ENCODE measurements around the gene PPP2R3B.
A peak's percentile ranks its signal among the peaks of the same experiment; 100 is the strongest.
"Not testable (repeated sequence)": the region's sequence is repeated elsewhere in the genome, so short reads cannot be mapped to it uniquely, and the experiment has no call there.

PPP2R3B gene

DNA sequence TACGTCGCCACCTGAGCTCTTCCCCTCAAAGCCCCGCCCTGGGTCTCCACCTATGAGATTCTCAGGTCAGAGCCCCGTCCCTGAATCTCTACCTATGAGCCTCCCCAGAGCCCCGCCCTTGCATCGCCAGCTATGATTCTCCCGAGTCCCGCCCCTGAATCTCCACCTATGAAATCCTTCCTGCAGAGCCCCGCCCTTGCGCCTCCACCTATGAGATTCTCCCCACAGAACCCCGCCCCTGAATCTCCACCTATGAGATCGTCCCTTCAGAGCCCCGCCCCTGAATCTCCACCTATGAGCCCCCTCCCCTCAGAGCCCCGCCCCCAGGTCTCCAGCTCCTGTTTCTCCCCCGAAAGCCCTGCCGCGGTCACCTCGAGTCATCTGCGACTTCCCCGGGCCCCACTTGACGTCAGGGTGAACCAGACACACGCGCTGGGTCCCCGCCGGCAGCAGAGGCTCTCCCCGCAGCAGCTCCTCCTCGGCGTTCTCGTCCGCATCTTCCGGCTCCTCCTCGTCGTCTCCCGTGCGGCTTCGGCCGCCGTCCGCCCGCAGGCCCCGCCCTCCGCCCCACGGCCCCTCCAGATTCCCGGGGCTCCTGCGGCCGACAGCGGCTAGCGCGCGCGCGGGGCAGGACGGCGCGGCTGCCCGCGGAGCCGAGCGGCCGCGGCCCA lies 68.5 kb downstream of the PPP2R3B start:
- DNase-seq: peak; percentile 98

DNA sequence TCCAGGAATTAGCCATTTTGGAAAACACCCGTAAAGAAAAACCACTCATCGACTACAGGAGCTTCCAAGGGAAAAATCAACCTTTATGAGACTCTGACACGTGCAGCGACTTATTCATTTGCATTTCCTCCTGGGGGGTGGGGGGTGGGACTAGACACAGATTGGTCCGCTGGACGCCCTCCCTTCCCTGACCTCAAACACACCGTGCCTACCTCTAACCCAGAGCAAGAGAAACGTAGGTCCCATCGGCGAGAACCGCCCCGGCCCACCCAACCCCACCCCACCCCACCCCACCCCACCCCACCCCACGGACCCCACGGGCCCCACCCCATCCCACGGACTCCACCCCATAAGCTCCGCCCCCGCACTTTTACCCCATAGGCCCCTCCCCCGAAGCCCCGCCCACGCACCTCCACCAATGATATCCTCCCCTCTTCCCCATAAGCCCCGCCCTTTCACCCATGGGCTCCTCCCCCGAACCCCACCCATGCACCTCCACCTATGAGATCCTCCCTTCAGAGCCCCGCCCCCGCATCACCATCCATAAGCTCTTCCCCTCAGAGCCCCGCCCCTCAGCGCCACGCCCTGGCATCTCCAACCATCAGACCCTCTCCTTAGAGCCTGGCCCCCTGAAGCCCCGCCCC lies 69.2 kb downstream of the PPP2R3B start:
- no peak for DNase-seq

DNA sequence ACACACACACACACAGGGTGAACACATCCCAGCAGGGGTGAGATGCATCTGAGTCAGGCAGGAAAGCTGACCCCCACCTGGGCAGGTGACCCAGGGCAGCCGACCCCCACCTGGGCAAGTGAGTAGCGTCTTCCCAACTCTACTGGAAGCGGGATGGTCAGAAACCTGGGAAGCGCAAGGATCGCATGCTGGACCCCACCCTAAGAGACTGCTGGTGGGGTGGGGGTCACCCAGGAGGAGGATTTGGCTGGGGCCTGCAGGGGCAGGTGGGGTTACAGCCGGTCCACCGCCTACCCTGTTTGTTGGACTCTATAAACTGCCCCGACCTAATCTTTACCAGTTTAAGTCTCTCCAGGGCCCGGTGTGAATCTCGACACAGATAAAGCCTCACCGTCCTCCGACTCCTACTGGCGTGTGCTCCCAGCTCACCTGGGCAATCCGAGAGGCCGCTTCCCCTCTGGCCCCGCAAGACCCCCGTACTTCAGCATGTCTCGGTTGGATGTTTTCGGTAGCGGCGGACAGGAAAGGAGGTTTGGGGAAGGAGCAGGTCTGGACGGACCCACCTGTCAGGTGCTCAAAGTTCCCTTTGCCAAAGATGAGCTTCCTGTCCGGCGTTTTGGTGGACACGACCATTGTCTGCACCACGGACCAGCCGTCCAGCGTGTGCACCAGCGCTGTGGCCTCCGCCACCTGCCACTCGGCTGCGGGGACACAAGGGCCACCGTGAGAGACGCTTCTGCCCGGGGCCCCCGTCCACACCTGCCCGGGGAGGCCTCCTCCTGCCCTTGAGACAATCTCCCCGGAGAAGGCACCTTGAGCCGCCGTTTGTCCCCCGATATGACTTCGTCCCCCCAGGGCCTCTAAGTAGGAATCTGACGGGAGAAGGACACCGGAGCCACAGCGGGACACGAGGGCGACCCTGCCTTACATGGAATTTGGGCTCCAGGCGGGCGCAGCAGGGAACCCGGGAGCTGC lies 70.1 kb downstream of the PPP2R3B start:
- no peak for DNase-seq

DNA sequence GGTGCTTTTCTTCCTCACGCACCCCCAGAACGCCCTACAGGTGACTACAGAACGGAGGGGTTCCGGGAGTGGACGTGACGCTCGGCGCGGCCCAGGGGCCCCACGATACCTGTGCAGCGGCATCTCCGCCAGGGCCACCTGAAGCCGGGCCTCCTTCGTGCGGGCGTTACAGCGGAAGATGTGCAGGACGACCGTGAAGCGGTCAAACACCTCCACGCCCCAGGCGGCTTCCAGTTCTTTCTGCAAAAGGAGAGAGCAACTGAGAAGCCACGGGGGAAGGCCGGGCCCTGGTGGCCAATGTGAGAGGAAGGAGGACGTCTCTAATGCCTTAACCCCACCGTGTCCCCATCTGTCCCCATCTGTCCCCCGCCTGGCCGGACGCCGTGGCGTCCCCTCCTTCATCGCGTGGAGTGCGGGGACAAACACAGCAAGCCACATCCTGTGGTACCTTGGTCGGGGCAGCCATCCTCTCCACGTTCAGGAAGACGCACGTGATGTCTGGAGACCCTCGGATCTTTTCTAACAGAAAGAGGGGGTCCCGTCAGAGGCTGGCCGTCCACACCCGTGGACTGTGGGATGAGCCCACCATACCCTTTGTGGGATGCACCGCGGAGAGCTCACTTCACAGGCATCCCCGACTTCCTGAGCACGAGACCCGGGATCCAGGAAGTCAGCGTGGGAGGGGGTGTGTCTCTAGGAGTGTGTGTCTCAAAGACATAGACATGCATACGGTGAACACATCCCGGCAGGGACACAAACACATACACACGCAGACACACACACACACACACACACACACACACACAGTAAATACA lies 71.7 kb downstream of the PPP2R3B start:
- no peak for DNase-seq

DNA sequence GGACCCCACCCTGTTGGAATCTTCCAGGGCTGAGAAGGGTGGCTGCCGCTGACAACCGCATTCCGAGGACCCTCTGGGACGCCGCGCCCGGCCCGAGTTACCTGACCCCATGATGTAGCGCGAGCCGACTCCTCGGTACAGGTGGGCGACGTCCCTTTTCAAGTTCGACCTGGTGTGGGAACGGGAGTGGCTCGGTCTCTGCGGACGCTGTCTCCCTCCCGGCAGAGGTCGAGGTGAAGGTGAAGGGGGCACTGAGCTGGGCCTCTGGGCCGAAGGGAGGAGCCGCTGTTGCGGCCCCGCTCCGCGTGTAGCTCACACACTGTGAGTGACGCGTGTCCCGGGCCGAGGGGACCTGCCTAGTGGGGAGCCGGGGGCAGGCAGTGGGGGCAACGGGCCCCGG lies 72.7 kb downstream of the PPP2R3B start:
- DNase-seq: no peak

DNA sequence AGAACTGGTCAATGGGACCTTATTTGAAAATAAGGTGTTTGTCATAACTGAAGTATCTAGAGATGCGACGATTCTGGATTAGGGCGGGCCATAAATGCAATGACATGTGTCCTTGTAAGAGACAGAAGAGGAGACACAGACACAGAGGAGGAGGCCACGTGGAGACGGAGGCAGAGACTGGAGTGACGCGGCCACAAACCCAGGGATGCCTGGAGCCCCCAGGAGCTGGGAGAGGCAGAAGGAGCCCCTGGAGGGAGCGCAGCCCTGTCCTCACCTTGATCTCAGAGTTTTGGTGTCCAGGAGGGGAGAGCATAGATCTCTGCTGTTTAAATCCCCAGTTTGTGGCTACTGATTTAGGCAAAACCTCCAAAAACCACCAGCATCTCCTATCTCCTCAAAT lies 73.2 kb downstream of the PPP2R3B start:
- no peak for DNase-seq

DNA sequence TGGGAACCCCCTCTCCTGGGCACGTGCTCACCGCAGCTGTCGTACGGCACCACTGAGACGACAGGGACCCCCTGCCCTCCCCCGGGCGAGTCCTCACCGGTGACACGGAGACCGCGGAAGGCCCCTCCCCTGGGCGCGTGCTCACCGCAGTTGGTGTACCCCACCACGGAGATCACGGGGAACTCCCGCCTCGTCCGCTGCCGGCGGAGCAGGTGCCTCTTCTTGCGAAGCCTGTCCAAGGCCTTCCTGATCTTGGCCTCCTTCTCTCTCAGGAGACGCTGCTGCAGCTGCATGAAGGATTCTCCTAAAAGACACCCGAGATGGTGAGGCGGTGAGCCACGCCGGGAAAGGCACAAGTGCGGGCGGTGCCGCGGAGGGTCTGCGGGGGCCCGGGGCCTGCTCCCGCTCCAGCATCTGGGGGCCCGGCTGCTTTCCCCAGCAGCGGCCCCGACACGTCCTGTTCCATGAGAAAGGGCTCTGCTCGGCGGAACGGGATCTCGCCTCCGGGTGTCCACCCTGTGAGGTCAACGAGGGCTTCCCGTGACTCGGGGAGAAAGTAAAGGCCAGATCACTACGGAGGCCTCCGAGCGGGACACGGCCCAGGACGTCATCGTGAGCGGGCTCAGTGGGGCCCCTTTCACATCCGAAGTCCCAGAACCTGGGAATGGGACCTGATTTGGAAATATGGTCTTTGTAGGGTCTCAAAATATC lies 73.9 kb downstream of the PPP2R3B start:
- DNase-seq: no peak

DNA sequence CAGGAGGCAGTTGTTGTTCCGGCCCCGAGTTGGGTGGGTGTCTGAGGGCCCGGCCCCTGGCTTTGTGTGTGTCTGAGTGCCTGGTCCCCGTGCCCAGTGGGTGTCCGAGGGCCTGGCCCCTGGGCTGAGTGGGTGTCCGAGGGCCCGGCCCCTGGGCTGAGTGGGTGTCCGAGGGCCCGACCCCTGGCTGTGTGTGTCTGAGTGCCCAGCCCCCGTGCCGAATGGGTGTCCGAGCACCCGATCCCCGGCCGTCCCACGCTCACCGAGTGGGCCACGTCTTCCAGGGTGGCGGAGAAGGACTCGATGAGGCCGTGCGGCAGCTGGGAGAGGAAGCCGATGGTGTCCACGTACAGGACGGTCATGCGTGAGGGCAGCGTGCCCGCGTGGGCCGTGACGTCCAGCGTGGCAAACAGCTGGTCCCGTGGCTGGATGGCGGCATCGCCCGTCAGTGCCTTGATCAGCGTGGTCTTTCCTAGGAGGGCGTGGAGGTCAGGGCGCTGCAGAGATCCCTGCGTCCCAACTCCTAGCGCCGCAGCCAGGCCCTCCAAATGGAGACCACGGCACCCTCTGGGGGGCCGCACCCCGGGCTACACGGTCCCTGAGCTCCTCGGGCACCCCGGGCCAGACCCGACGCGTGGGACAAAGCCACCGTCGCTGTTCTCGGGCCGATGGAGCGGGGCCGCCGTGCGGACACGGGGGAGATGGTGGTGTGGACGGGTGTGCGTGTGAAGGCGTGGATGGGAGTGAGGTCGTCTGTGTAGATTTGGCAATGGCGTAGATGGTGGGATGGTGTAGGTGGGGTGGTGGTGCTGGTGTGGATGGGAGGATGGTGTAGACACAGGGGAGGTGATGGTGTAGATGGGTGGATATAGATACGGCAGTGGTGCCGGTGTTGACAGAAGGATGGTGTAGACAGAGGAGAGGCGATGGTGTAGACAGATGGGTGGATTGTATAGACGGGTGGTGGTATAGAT lies 75.3 kb downstream of the PPP2R3B start:
- DNase-seq: no peak

DNA sequence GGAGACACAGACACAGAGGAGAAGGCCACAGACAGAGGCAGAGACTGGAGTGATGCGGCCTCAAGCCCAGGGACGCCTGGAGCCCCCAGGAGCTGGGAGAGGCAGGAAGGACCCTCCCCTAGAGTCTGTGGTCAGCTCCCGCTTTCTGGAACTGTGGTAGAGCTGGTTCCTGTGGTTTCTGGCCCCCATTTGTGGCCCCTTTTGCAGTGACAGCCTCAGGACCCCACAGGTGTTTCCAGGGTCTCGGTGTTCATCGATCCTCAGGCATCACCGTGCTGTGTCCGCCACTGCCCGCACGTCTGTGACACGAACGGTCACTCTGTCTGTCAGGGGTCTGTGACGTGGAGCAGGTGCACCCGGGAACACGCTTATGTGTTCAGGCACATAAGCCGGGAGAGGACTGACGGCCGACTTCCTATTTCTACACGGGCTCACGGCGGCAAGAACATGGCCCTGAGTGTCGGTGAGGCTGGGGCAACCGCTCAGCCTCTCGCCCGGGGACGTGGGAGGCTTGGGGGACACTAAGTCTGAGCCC lies 76.0 kb downstream of the PPP2R3B start:
- DNase-seq: no peak

DNA sequence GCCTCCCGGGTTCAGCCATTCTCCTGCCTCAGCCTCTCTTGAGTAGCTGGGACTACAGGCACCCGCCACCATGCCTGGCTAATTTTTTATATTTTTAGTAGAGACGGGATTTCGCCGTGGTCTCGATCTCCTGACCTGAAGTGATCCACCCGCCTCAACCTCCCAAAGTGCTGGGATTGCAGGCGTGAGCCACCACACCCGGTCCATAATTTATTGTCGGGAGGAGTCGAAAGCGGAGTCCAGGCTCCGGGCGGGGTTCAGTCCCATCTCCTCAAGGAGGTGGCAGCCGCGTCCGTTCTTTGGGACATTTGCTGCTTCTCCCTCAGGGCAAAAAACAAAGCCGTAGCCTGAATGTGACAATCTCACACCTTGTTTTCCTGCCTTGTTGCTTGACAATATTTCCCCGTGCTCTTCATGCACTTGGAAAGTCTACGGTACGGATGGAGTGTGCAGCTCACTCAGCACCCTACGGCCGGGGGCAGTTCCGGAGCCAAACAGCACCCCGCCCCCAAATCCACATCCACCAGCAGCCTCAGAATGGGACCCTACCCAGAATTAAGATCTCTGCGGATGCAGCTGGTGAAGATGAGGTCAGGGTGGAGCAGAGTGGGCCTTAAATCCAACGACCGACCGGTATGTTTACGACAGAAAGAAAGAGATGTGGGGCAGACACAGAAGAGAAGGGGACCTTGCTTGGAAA lies 77.7 kb downstream of the PPP2R3B start:
- no peak for DNase-seq

DNA sequence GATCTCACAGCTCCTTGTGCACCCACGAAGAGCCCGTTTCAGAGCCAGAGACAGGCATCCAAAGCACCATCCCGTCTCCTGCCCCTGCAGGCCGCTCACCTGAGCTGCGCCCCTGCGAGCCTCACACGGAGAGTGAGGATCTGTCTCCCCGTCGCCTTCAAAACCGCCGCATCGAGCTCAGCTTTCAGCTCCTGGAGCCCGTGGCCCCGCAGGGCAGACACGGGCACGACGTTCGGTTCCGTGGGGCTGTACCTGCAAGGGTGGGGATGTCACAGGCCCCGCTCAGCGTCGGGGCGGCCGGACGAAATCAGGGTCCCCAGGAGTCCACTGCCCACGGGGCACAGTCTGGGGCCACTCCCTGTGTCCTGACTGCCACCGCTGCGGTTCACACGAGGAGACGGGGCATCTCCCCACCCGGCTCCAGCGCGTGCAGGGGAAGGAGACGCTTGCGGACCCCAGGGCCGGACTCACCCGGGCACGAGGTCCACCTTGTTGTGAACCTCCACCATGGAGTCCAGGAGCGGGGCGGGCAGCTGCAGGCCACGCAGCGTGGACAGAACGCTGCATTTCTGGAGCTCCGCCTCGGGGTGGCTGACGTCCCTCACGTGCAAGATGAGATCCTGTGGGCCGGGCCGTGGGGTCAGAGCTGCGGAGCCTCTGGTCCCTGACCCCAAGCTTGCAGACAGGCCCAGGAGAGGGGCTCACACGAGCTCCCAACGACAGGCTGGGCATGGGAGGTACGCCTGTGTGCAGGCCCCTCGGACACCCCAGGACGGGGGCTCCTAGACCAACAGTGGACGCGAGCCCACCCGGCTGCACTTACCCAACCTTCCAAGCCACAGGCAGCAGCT lies 79.2 kb downstream of the PPP2R3B start:
- DNase-seq: no peak

DNA sequence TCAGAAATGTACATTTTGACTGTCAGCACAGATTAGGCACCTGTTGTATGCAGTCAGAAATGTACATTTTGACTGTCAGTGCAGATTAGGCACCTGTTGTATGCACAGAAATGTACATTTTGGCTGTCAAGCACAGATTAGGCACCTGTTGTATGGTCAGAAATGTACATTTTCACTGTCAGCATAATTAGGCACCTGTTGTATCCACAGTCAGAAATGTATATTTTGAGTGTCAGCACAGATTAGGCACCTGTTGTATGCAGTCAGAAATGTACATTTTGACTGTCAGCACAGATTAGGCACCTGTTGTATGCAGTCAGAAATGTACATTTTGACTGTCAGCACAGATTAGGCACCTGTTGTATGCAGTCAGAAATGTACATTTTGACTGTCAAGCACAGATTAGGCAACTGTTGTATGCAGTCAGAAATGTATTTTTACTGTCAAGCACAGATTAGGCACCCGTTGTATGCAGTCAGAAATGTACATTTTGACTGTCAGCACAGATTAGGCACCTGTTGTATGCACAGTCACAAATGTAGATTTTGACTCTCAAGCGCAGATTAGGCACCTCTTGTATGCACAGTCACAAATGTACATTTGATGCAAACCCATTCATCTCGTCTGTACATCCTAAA lies 80.0 kb downstream of the PPP2R3B start:
- DNase-seq: not testable (repeated sequence)

DNA sequence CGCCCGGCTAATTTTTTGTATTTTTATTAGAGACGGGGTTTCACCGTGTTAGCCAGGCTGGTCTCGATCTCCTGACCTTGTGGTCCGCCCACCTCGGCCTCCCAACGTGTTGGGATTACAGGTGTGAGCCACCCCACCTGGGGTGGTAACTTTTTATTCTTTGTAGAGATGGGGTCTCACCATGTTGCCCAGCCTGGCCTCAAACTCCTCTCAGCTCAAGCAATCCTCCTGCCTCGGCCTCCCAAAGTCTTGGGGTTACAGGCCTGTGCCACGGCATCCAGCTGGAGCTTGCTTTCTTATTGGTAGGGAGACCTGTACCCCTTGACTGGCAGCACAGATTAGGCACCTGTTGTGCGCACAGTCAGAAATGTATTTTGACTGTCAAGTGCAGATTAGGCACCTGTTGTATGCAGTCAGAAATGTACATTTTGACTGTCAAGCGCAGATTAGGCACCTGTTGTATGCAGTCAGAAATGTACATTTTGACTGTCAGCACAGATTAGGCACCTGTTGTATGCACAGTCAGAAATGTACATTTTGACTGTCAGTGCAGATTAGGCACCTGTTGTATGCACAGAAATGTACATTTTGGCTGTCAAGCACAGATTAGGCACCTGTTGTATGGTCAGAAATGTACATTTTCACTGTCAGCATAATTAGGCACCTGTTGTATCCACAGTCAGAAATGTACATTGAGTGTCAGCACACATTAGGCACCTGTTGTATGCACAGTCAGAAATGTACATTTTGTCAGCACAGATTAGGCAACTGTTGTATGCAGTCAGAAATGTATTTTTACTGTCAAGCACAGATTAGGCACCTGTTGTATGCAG lies 80.7 kb downstream of the PPP2R3B start:
- DNase-seq: not testable (repeated sequence)

DNA sequence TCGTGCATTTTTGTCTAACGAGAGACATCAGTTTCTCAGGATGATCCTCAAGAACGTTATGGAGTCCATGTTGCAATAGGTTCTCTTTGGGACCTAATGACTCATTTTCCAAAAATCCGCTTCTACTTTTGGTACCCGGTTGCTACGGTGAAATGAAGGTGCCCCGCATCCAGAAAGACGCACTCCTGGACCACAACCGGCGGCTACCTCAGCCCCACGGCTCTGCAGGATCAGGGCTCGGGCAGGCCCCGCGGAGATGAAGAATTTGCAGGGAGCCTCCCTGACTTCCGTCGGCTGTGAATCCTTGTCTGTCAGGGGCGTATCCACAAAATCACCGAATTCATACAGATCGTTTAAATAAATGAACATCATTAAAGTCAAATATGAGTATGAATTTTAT lies 83.7 kb downstream of the PPP2R3B start:
- DNase-seq: no peak

DNA sequence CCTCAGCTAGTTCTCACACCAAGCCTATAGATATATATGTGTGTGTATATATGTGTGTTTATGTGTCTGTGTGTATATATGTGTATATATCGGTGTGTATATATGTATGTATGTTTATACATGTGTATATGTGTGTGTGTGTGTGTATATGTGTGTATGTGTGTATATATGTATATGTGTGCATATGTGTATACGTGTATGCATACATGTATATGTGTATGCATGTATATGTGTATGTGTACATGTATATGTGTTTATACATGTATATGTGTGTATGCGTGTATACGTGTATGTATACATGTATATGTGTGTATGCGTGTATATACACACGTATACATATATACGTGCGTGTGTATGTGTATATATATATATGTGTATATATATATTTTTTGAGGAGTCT lies 86.4 kb downstream of the PPP2R3B start:
- DNase-seq: no peak

DNA sequence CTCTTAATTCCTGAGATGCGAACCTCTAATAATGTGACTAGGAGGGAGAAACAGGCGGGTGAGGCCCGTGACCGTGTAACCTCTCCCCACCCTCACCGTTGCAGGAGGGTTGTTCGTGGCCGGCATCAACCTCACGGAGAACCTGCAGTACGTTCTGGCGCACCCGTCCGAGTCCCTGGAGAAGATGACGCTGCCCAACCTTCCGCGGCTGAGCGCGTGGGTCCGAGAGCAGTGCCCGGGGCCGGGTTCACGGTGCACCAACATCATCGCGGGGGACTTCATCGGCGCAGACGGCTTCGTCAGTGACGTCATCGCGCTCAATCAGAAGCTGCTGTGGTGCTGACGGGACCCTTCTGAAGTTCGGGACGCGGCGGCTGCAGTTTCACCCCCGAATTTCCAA lies 87.7 kb downstream of the PPP2R3B start:
- no peak for DNase-seq

DNA sequence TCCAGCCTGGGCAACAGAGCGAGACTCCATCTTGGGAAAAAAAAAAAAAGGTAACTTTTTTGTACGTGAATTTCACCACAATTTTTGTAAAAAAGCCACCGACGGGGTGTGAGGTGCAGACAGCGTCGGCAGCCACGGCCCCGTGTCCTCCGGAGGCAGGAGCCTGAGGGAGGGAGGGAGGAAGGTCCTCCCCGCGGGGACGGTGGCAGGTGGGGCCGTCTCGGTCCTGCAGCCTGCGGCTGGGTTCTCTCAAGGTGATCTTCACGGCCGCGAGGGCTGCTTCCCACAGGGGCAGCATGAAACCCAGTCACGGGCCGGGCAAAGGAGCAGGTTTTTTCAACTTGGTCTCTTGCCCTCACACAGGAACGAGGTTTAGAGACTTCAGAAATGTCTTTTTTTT lies 91.6 kb downstream of the PPP2R3B start:
- DNase-seq: no peak

Data from hematopoietic multipotent progenitor cell treated with erythropoietin and hydrocortisone succinate and interleukin-3 and kit ligand, for 8 days (in vitro differentiated cells).